NCI-H2081 (cell line): ENCODE measurements around the gene LCE3E.

Experiments used
- DNase-seq, 2 experiments: peaks; one replicate each; lab custom pipeline; 2025; lab: John Stamatoyannopoulos, UW

Gene LCE3E

DNA sequence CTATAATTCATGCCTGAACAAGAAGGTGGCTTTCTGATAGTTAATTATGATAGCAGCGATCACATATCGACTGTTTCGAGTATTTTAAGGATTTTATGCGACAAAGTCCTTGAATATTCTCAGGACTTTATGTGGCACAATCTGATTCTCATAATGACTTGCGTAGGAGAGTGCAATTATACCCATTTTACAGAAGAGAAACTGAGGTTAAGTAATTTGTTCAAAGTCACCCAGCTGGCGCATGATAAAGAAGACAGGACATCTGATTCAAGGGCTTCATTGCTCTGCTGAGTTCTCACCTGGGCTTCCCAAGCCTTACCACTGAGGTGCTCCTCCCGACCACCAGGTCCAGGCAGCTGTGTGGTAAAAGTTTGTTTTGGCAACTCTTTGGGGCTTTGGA is 50.5 kb downstream of the LCE3E start:
- DNase-seq: no peak
